GM21717 (cell line): ENCODE data around the gene CYP2B6.
"Not testable (repeated sequence)": the region's sequence is repeated elsewhere in the genome, so short reads cannot be mapped to it uniquely, and the experiment has no call there.

Experiments
- ATAC-seq: cut with Tn5 transposase; IDR thresholded peaks from one replicate; pipeline ENCODE4 v1.9.1; 2021; ENCODE audit warnings: mild to moderate bottlenecking, moderate library complexity; ENCODE audit not compliant: unreplicated experiment

The CYP2B6 gene

DNA sequence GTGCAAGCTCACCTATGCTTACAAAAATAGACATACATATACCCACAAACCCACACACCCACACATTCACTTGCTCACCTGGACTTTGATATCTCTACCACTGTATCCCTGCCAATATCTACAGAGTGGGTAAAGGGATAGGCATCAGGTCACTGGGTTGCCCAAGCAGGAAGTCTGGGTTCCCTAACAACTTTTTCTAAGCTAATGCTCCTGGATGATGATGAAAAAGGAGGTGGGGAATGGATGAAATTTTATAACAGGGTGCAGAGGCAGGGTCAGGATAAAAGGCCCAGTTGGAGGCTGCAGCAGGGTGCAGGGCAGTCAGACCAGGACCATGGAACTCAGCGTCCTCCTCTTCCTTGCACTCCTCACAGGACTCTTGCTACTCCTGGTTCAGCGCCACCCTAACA lies at the start of gene CYP2B6:
Gene CYP2B6, plus strand, starts transcription at position 311 of the 410 bp plus-strand sequence. Its CDS starts 24 bp downstream, at position 335.
- ATAC-seq: no peak

GRCh38 chr19:40941481-40942219 lies 49.4 kb upstream of the CYP2B6 start:
- no peak for ATAC-seq

GRCh38 chr19:40945645-40946044 lies 45.4 kb upstream of the CYP2B6 start:
- no peak for ATAC-seq

- no peak for ATAC-seq
Observed at GRCh38 chr19:40947114-40947513, 44.0 kb upstream of the CYP2B6 start.

- no peak for ATAC-seq
Observed at GRCh38 chr19:40947573-40947972, 43.5 kb upstream of the CYP2B6 start.

DNA sequence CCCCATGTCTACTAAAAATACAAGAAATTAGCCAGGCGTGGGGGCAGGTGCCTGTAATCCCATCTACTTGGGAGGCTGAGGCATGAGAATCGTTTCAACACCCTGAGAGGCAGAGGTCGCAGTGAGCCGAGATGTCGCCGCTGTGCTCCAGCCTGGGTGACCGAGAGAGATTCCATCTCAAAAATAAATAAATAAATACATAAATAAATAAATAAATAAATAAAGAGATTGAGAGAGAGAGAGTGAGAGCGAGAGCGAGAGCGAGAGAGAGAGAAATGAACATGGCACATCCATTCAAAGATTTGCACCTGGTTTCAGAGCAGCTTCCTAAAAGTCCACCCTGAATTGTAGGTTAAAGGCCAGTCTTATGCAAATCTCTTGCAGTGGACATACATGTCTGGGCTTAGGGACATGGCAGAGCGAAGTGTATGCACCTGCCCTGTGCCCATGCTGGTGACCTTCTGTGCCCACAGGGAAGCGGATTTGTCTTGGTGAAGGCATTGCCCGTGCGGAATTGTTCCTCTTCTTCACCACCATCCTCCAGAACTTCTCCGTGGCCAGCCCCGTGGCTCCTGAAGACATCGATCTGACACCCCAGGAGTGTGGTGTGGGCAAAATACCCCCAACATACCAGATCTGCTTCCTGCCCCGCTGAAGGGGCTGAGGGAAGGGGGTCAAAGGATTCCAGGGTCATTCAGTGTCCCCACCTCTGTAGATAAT lies 42.3 kb upstream of the CYP2B6 start:
- ATAC-seq: no peak

DNA sequence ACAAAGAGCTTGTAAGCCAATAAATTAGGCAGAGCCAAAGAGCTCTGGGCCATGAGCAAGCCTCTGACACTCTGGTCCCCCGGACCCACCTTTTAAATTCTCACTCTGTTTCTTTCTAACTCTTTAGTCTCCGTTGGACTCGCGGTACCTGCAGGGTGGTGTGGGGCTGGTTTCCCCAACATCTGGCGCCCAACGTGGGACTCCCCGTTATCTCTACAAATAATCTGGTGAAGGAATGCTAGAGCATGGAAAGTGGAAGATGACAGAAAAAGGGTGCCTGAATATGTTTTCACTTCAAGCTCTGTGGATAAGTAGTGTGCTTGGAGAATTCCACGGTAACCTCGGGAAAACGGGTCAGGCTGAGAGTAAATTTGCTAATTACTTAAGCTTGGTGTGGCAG lies 36.5 kb upstream of the CYP2B6 start:
- ATAC-seq: no peak

GRCh38 chr19:40959338-40959737 lies 31.7 kb upstream of the CYP2B6 start:
- ATAC-seq: no peak

- ATAC-seq: no peak
Observed at GRCh38 chr19:40960062-40960685, 30.9 kb upstream of the CYP2B6 start.

GRCh38 chr19:40960780-40961179 lies 30.3 kb upstream of the CYP2B6 start:
- ATAC-seq: no peak

GRCh38 chr19:40962460-40962961 lies 28.6 kb upstream of the CYP2B6 start:
- ATAC-seq: no peak

- ATAC-seq: not testable (repeated sequence)
Observed at GRCh38 chr19:40964361-40964760, 26.7 kb upstream of the CYP2B6 start.

GRCh38 chr19:40965351-40965750 lies 25.7 kb upstream of the CYP2B6 start:
- ATAC-seq: not testable (repeated sequence)

DNA sequence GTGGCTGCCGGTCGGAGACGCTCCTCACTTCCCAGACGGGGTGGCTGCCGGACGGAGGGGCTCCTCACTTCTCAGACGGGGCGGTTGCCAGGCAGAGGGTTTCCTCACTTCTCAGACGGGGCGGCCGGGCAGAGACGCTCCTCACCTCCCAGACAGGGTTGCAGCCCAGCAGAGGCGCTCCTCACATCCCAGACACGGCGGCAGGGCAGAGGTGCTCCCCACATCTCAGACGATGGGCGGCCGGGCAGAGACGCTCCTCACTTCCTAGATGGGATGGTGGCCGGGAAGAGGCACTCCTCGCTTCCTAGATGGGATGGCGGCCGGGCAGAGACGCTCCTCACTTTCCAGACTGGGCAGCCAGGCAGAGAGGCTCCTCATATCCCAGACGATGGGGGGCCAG lies 24.5 kb upstream of the CYP2B6 start:
- not testable (repeated sequence) for ATAC-seq

- not testable (repeated sequence) for ATAC-seq
Observed at GRCh38 chr19:40968065-40968464, 23.0 kb upstream of the CYP2B6 start.

DNA sequence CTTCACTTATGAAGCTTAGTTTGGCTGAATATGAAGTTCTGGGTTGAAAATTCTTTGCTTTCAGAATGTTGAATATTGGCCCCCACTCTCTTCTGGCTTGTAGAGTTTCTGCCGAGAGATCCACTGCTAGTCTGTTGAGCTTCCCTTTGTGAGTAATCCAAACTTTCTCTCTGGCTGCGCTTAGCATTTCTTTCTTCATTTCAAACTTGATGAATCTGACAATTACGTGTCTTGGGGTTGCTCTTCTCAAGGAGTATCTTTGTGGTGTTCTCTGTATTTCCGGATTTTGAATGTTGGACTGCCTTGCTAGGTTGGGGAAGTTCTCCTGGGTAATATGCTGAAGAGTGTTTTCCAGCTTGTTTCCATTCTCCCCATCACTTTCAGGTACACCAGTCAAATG lies 21.4 kb upstream of the CYP2B6 start:
- not testable (repeated sequence) for ATAC-seq

- not testable (repeated sequence) for ATAC-seq
Observed at GRCh38 chr19:40970396-40971345, 20.4 kb upstream of the CYP2B6 start.

DNA sequence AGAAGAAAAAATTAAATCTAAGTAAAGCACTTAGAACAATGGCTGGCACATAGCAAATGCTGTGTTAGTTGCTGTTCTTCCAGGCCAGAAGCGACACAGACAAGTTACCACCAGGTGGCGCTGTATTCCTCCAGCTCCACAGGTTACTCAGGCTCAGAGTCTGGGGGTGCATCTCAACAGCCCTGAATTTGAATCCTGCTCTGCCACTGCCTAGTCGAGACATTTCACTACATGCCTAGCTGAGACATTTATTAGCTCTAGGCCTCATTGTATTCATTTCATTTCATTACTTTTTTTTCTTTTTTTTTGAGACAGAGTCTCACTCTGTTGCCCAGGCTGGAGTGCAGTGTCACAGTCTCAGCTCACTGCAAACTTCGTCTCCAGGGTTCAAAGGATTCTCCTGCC lies 16.4 kb upstream of the CYP2B6 start:
- no peak for ATAC-seq

- no peak for ATAC-seq
Observed at GRCh38 chr19:40976134-40976533, 14.9 kb upstream of the CYP2B6 start.

DNA sequence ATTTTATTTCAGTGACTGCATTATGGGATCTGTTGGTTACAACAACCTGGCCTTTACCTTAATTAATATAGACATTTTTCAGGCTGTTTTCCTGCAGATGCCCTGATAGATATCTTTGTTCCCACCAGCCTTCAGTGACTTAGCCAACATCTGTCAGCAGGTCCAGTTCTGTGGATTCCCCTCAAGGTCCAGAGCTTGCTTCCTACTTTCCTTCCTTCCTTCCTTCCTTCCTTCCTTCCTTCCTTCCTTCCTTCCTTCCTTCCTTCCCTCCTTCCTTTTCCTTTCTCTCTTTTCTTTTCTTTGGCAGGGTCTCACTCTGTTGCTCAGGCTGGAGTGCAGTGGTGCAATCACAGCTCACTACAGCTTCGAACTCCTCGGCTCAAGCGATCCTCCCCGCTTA lies 14.4 kb upstream of the CYP2B6 start:
- ATAC-seq: no peak
